Neutrophil (primary cell): ENCODE results near the gene NPBWR2.

Source experiments
- H3K27ac ChIP-seq: fragments of 200-600 bp; sonication (generic); 2 replicates; pipeline ENCODE4 v1.5.1; 2016; ENCODE audit warnings: mild to moderate bottlenecking, moderate library complexity
- H3K27me3 ChIP-seq: fragments of 200-600 bp; sonication (generic); 2 replicates; pipeline ENCODE4 v1.6.0; 2016; ENCODE audit warnings: mild to moderate bottlenecking
- H3K36me3 ChIP-seq: fragments of 200-600 bp; sonication (generic); 2 replicates; pipeline ENCODE4 v1.5.1; 2017
- H3K4me1 ChIP-seq, 2 experiments: fragments of 200-600 bp in 1 of 2; sonication (generic) in 1 of 2; 1 replicate in 1 of 2; 2 replicates in 1 of 2; pipeline versions ENCODE4 v1.5.1 to v1.6.1; 2013 to 2016; ENCODE audit warnings: low read depth in 1 of 2, low read length in 1 of 2, mild to moderate bottlenecking in 1 of 2, moderate library complexity in 1 of 2; ENCODE audit not compliant: control insufficient read depth in 1 of 2, insufficient read depth in 1 of 2
- H3K4me3 ChIP-seq, 2 experiments: fragments of 200-600 bp in 1 of 2; sonication (generic) in 1 of 2; 1 replicate in 1 of 2; 2 replicates in 1 of 2; pipeline ENCODE4 v1.5.1; 2013 to 2016; ENCODE audit warnings: low read depth in 1 of 2, low read length in 1 of 2, mild to moderate bottlenecking in 1 of 2, moderate library complexity in 1 of 2
- H3K9me3 ChIP-seq: fragments of 200-600 bp; sonication (generic); 2 replicates; pipeline ENCODE4 v1.5.1; 2016
- TF ChIP-seq, protein P1 (sequence below): fragments of 200-600 bp; sonication (generic); IDR thresholded peaks from 2 replicates; pipeline ENCODE4 v1.5.1; 2016; ENCODE audit warnings: antibody characterized with exemption

The NPBWR2 gene

DNA sequence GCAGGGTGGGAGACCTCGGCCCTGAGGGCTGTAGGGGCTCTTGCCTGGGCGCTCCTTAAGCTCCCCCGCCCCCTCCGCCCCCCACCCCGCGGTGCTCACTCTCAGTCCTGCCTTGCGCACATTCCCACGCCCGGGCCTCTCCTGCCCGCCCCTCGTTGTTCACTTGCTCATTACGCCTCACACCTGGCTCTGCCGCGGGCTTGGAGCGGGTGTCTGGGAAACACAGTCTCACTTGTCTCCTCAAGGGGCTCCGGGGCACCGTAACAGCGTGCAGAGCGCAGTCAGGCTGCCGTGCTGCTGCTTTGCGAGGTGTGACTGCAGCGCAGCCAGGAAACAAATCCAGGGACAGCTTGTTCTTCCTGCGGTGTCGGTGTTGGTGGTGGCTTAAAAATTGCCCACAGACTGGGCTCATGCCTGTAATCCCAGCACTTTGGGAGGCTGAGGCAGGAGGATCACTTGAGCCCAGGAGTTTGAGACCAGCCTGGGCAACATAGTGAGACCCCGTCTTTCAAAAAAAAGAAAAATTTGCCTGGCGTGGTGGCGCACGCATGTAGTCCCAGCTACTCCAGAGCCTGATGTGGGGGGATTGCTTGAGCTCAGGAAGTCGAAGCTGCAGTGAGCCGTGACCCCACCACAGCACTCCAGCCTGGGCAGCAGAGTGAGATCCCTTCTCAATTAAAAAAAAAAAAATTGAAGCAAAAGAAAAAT is 4.6 kb downstream of the NPBWR2 start:
- TF ChIP-seq, protein P1, sequence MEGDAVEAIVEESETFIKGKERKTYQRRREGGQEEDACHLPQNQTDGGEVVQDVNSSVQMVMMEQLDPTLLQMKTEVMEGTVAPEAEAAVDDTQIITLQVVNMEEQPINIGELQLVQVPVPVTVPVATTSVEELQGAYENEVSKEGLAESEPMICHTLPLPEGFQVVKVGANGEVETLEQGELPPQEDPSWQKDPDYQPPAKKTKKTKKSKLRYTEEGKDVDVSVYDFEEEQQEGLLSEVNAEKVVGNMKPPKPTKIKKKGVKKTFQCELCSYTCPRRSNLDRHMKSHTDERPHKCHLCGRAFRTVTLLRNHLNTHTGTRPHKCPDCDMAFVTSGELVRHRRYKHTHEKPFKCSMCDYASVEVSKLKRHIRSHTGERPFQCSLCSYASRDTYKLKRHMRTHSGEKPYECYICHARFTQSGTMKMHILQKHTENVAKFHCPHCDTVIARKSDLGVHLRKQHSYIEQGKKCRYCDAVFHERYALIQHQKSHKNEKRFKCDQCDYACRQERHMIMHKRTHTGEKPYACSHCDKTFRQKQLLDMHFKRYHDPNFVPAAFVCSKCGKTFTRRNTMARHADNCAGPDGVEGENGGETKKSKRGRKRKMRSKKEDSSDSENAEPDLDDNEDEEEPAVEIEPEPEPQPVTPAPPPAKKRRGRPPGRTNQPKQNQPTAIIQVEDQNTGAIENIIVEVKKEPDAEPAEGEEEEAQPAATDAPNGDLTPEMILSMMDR = no peak
- Histone ChIP-seq H3K9me3 (no peaks in the 10 kb centered on the region), H3K4me1 (peaks cover 5 to 18% of the 10 kb centered on the region in 2 experiments), H3K4me3 (no peak overlapping the region), H3K27me3 (peaks cover 62% of the 10 kb centered on the region), H3K27ac (no peak overlapping the region), H3K36me3 (peaks cover 36% of the 10 kb centered on the region)

DNA sequence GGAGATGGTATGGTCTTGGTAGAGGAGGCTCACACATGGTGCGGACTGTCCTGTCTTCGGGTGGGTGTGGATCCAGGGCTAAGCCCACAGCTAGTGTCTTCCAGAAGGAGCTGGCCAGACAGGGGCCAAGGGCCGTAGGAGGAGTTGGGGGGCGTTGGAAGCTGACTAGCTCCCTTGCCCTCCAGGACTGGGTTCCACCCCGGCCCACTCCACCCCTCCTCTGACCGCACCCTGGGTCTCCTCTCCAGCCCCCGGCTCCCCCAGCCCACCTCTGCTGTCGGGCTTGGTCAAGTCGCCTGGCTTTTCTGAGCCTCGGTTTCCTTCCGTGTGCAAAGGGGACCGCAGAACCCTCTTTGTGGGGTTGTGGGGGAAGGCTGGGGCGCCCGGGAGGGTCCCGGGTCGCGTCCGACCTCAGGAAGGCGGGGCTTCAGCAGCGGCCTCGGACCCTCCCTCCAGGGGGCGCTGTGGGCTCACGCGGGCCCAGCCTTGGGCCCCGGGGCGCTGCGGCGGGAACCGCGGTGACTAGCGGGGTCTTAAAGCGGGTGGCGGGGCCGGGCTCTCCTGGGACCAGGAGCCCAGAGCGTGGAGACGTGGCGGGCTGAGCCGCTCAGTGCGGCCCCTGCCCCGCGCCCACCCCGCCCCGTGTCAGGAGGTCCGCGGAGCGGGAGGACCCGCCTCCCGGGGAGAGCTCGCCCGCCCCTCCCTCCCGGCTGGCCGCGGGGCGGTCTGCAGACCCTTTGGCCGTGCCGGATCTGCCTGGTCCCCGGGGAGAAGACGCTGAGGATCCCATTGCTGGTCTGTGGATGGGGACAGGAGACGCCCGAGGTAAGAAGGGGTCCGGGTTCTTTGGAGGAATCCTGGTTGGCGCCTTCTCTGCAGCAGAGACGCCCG is 5.4 kb downstream of the NPBWR2 start:
- Histone ChIP-seq H3K4me3 (peak overlapping the region in 1 of 2 experiments; percentile 35), H3K27me3 (peaks cover 54% of the 10 kb centered on the region), H3K36me3 (peaks cover 44% of the 10 kb centered on the region), H3K4me1 (peaks cover 4 to 16% of the 10 kb centered on the region in 2 experiments), H3K9me3 (no peaks in the 10 kb centered on the region), H3K27ac (no peak overlapping the region)
- TF ChIP-seq, protein P1 = peak; percentile 73

DNA sequence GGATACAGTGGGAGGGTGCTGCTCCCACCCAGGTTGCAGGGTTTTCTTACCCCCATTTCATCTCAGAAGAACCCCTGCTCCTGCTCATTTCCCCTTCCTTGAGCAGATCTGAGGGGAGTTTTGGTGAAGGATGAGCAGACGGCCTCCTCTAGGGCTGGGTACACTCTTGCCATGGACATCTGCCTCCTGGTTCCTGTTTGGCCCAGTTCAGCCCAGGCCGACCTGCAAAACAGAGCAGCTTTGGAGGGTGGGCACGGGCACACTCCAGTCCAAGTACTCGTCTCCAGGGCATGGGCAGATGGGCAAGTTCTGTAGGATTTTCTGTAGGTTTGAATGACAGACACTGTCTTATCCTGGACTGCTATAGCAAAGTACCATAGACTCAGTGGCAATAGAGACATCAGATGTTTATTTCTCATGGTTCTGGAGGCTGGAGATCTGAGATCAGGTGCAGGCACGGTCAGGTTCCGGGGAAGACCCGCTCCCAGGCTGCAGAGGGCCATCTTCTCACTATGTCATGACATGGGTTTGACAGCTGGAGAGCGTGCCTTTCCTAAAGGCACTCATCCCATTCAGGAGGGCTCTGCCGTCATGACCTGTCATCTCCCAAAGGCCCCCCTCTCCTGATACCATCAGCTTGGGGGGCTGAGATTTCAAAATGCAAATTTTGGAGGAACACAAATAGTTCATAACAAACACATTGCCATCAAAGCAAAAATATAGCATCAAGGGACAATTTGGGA is 6.2 kb downstream of the NPBWR2 start:
- TF ChIP-seq, protein P1 = no peak
- no peak overlapping the region for H3K27ac ChIP-seq
- H3K9me3 ChIP-seq = no peaks in the 10 kb centered on the region
- peaks cover 46% of the 10 kb centered on the region for H3K27me3 ChIP-seq
- H3K4me3 ChIP-seq = no peak overlapping the region
- peaks cover 53% of the 10 kb centered on the region for H3K36me3 ChIP-seq
- peaks cover 4 to 16% of the 10 kb centered on the region in 2 experiments for H3K4me1 ChIP-seq

DNA sequence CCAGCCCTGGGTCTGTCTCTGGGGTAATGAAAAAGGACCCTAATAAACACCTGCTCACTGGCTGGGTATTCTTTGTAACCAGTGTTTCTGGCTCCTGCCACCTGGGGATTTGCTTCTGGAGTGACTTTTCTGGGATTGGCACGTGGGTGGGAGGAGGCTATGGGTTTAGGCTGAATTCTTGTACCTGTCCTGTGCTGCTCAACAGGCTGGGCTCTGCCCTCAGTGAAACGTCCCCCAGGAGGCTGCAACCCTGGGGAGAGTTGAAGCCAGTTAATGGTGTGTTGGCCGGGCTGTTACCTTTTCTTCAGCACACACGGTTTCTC is 6.8 kb downstream of the NPBWR2 start:
- Histone ChIP-seq H3K9me3 (no peaks in the 10 kb centered on the region), H3K4me3 (no peak overlapping the region), H3K4me1 (peaks cover 4 to 16% of the 10 kb centered on the region in 2 experiments), H3K36me3 (peaks cover 59% of the 10 kb centered on the region), H3K27me3 (peaks cover 46% of the 10 kb centered on the region), H3K27ac (no peak overlapping the region)
- TF ChIP-seq, protein P1 = no peak

DNA sequence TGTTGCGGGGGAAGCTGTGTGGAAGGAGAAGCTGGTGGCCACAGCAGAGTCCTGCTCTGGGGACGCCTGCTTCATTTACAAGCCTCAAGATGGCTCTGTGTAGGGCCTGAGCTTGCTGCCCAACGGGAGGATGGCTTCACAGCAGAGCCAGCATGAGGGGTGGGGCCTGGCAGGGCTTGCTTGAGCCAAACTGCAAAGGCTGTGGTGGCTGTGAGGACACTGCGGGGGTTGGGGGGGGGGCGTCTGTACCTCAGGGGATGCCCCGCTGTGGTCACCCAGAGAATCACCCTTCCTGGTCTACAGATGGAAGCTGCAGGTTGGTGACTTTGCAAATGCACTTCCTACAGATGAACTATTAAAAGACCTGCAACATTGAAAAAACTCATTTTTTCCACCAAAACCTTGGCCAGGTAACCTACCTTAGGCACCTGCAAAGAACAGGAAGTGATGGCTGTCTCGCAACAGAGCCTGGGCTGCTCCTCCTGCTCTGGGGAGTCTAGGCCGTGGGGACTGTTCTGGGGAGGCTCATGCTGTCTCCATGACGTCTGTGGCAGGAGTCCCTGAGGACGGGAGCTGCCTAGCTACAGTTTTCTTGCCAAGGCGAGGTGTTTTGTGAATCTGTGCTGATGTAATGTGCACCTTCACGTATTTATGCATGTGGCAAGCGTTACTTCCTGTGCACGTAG is 7.3 kb downstream of the NPBWR2 start:
- Histone ChIP-seq H3K9me3 (no peaks in the 10 kb centered on the region), H3K27ac (no peak overlapping the region), H3K4me1 (peaks cover 4 to 16% of the 10 kb centered on the region in 2 experiments), H3K4me3 (no peak overlapping the region), H3K36me3 (peaks cover 62% of the 10 kb centered on the region), H3K27me3 (peaks cover 44% of the 10 kb centered on the region)
- TF ChIP-seq, protein P1 = no peak
